Activated CD8-positive, alpha-beta T cell treated with anti-CD3 and anti-CD28 coated beads for 36 hours (primary cell): ENCODE results near the gene CHST13. TPM values are rescaled to one million over a fixed set of nuclear protein-coding genes. Genes with fewer than 3 reads are reported as not detected.

Source experiments
- ATAC-seq: fragments of 200-7000 bp; cut with Tn5 transposase; one replicate; pipeline ENCODE4 v1.10.0; 2021; ENCODE audit warnings: mild to moderate bottlenecking, moderate library complexity
- CTCF ChIA-PET: fragments of 350-600 bp; sonication (Branson Sonifier 250); formaldehyde crosslinking; loops from one replicate; lab custom pipeline; 2021; ENCODE audit warnings: antibody characterized with exemption; lab: Charles Lee
- POLR2A ChIA-PET: fragments of 350-600 bp; sonication (Branson Sonifier 250); formaldehyde crosslinking; loops from one replicate; lab custom pipeline; 2021; ENCODE audit warnings: antibody characterized with exemption; lab: Charles Lee
- DNase-seq: peaks from one replicate; pipeline ENCODE4 v3.0.0-alpha.2; 2020
- H3K27ac Mint-ChIP-seq: one replicate; pipeline ENCODE4 v1.8.0; 2021; ENCODE audit warnings: mild to moderate bottlenecking, mixed read lengths
- H3K27me3 Mint-ChIP-seq: one replicate; pipeline ENCODE4 v1.8.0; 2021; ENCODE audit warnings: mixed read lengths
- H3K36me3 Mint-ChIP-seq: one replicate; pipeline ENCODE4 v1.8.0; 2021; ENCODE audit warnings: low read depth, mixed read lengths
- H3K4me1 Mint-ChIP-seq: one replicate; pipeline ENCODE4 v1.8.0; 2021; ENCODE audit warnings: low read depth, mixed read lengths
- H3K4me3 Mint-ChIP-seq: one replicate; pipeline ENCODE4 v1.8.0; 2021; ENCODE audit warnings: mild to moderate bottlenecking, moderate library complexity, mixed read lengths
- H3K9me3 Mint-ChIP-seq: one replicate; pipeline ENCODE4 v1.8.0; 2021; ENCODE audit warnings: mixed read lengths
- intact Hi-C: fragments of 100-400 bp; cut with micrococcal nuclease; formaldehyde crosslinking; loops from one replicate; pipeline ENCODE4 v1.10.0; 2022
- total RNA-seq, 2 experiments: library from RNA; stranded (reverse); gene quantifications; one replicate each; pipeline ENCODE4 v1.2.3, GENCODE V29; 2021
- TF ChIP-seq, protein P1 (sequence below): fragments of 200-600 bp; IDR thresholded peaks from one replicate; pipeline ENCODE4 v1.8.0; 2022; ENCODE audit warnings: antibody characterized with exemption, mild to moderate bottlenecking

Gene CHST13
- total RNA-seq, 2 experiments from 2014 or later, result not detected

GRCh38 chr3:126546013-126546412 is 22.1 kb downstream of the CHST13 start:
- CTCF ChIA-PET, result no interaction called here
- no peak overlapping the region for H3K27ac Mint-ChIP-seq
- TF ChIP-seq, protein P1, sequence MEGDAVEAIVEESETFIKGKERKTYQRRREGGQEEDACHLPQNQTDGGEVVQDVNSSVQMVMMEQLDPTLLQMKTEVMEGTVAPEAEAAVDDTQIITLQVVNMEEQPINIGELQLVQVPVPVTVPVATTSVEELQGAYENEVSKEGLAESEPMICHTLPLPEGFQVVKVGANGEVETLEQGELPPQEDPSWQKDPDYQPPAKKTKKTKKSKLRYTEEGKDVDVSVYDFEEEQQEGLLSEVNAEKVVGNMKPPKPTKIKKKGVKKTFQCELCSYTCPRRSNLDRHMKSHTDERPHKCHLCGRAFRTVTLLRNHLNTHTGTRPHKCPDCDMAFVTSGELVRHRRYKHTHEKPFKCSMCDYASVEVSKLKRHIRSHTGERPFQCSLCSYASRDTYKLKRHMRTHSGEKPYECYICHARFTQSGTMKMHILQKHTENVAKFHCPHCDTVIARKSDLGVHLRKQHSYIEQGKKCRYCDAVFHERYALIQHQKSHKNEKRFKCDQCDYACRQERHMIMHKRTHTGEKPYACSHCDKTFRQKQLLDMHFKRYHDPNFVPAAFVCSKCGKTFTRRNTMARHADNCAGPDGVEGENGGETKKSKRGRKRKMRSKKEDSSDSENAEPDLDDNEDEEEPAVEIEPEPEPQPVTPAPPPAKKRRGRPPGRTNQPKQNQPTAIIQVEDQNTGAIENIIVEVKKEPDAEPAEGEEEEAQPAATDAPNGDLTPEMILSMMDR, result no peak
- H3K9me3 Mint-ChIP-seq, result no peaks in the 10 kb centered on the region
- peaks cover under 1% of the 10 kb centered on the region for H3K4me1 Mint-ChIP-seq
- no peaks in the 10 kb centered on the region for H3K27me3 Mint-ChIP-seq
- no peaks in the 10 kb centered on the region for H3K36me3 Mint-ChIP-seq
- no peak for DNase-seq
- intact Hi-C loops, result no loop called here
- ATAC-seq, result no peak
- POLR2A ChIA-PET, result no interaction called here
- H3K4me3 Mint-ChIP-seq, result no peak overlapping the region

DNA sequence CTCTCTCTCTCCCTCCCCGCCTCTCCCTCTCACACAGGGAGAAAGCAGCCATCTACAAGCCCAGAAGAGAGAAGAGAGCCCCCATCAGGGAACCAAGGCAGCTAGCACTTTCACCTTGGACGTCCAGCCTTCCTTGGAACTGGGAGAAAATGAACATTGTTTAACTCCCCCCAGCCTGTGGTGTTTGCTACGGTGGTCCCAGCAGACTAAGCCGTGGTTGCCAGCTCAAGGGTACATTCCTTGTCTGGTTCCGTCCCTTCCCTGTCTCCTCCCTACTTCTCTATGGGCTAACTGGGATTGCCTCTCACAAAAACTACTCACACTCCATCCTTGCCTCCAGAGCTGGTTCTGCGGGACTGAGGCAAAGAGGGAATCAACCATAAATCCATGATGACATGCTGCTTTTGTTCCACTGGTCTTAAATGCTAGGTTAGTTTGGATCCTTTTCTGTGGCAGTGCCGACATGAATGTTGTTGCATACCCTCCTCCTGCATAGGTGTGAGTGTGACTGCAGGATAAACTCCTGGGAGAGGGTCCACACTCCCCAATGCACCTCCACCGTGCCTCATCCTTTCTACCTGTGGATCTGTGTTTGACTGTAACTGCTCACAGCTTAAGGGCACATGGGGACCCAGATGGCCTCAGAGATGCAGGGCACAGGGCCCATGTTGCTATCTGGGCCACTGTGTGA is 22.7 kb downstream of the CHST13 start:
- no peak for ATAC-seq
- no peaks in the 10 kb centered on the region for H3K27me3 Mint-ChIP-seq
- ChIA-PET POLR2A (interaction anchor here (0.6 kb wide), 1 partner anchor 719 kb away, joined by 3 read pairs; no protein-coding TSS in a partner anchor), CTCF (no interaction called here)
- H3K4me1 Mint-ChIP-seq, result no peaks in the 10 kb centered on the region
- no peak for DNase-seq
- no peak overlapping the region for H3K27ac Mint-ChIP-seq
- intact Hi-C loops, result no loop called here
- no peaks in the 10 kb centered on the region for H3K9me3 Mint-ChIP-seq
- no peak overlapping the region for H3K4me3 Mint-ChIP-seq
- H3K36me3 Mint-ChIP-seq, result no peaks in the 10 kb centered on the region
- TF ChIP-seq, protein P1, result no peak

DNA sequence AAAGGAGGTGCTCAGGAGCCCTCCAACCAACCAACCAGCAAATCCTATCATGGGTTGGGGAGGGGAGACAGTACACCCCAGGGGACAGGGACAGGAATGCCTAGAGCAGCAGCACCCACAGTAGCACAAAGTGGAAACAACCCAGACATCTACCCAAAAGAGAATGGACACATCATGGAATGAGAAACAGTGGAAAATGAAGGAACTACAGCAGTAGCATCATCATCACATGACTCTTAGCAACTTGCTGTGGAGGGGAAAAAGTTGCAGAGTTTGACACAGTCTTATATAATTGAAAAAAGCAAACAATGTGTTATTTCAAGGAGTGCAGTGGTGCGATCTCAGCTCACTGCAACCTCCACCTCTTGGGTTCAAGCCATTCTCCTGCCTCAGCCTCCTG is 23.8 kb downstream of the CHST13 start:
- Mint-ChIP-seq H3K4me3 (no peak overlapping the region), H3K27ac (no peak overlapping the region), H3K4me1 (no peaks in the 10 kb centered on the region), H3K27me3 (no peaks in the 10 kb centered on the region), H3K36me3 (no peaks in the 10 kb centered on the region), H3K9me3 (no peaks in the 10 kb centered on the region)
- TF ChIP-seq, protein P1, result no peak
- DNase-seq, result no peak
- intact Hi-C loops, result no loop called here
- no peak for ATAC-seq
- ChIA-PET POLR2A (interaction anchor here (0.6 kb wide), 1 partner anchor 718 kb away, joined by 3 read pairs; no protein-coding TSS in a partner anchor), CTCF (no interaction called here)

DNA sequence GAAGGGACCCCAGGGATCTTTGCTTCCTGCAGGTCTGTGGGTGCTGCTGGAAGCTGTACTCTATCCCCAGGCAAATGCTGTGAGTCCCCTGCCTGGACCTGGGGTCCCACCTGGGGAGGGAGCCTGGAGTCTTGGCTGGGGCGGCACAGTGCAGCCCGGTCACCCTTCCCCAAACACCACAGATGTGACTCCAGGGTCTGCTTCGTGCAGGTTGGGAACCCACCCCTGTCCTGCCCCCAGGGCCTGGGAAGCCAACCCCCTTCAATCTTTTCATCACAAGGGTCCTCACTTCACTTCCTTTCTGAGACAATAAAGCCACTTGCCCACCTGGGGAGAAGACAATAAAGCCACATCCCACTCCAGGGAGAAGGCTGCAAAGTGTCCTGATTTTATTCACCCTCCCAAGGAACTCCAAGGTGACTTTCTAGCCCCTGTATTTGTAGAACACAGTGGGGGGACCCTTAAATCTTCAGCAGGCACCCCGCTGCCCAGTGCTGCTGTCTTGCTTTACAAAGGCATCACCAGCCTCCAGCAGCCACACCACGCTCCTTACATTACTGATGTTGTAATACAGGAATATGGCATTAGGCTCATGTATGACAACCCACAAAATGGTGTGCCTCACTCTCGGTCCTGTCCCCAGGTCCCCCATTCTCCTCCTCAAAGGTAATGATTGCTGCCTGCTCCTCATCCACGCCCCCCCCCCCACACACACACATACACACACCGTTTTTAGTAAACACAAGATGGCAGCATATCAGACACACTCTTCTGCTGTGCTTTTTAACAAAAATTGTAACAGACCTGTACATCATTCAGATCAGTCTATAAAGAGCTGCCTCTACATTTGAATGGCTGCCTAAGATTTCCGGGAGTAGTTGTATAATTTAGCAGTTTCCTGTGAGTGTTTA is 24.9 kb downstream of the CHST13 start:
- ATAC-seq (no peak), DNase-seq (no peak)
- TF ChIP-seq, protein P1, result no peak
- Mint-ChIP-seq H3K36me3 (no peaks in the 10 kb centered on the region), H3K4me3 (no peak overlapping the region), H3K27ac (no peak overlapping the region), H3K9me3 (no peaks in the 10 kb centered on the region), H3K4me1 (no peaks in the 10 kb centered on the region), H3K27me3 (no peaks in the 10 kb centered on the region)
- ChIA-PET POLR2A (no interaction called here), CTCF (no interaction called here)
- intact Hi-C loops, result no loop called here
